ENCODE measurements around the gene LRRC61. TPM values are rescaled to one million over a fixed set of nuclear protein-coding genes. Genes with fewer than 3 reads are reported as not detected.

LRRC61 gene
- total and polyA plus RNA-seq, 2 of the 13 experiments (the other 11 are each of a cell fraction or from before 2014, with no cell fraction given), result 33.0 to 34.8 TPM

GRCh38 chr7:150322833-150323681 lies at the start of gene LRRC61, which contains the start of gene ACTR3C (continued):
- TF ChIP-seq, protein P1, sequence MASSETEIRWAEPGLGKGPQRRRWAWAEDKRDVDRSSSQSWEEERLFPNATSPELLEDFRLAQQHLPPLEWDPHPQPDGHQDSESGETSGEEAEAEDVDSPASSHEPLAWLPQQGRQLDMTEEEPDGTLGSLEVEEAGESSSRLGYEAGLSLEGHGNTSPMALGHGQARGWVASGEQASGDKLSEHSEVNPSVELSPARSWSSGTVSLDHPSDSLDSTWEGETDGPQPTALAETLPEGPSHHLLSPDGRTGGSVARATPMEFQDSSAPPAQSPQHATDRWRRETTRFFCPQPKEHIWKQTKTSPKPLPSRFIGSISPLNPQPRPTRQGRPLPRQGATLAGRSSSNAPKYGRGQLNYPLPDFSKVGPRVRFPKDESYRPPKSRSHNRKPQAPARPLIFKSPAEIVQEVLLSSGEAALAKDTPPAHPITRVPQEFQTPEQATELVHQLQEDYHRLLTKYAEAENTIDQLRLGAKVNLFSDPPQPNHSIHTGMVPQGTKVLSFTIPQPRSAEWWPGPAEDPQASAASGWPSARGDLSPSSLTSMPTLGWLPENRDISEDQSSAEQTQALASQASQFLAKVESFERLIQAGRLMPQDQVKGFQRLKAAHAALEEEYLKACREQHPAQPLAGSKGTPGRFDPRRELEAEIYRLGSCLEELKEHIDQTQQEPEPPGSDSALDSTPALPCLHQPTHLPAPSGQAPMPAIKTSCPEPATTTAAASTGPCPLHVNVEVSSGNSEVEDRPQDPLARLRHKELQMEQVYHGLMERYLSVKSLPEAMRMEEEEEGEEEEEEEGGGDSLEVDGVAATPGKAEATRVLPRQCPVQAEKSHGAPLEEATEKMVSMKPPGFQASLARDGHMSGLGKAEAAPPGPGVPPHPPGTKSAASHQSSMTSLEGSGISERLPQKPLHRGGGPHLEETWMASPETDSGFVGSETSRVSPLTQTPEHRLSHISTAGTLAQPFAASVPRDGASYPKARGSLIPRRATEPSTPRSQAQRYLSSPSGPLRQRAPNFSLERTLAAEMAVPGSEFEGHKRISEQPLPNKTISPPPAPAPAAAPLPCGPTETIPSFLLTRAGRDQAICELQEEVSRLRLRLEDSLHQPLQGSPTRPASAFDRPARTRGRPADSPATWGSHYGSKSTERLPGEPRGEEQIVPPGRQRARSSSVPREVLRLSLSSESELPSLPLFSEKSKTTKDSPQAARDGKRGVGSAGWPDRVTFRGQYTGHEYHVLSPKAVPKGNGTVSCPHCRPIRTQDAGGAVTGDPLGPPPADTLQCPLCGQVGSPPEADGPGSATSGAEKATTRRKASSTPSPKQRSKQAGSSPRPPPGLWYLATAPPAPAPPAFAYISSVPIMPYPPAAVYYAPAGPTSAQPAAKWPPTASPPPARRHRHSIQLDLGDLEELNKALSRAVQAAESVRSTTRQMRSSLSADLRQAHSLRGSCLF (CRISPR knock-in tag; IDR thresholded peaks at IDR 0.05; ENCODE audit: borderline replicate concordance), result no peak; the same call in 1 of the 2 replicates
- peak; percentile 56; the same call in 1 of the 2 replicates for TF ChIP-seq GATAD2A (CRISPR knock-in tag; IDR thresholded peaks at IDR 0.05)
- peak; percentile 73 to 84 for TF ChIP-seq NR2F1 (CRISPR knock-in tag; IDR thresholded peaks at IDR 0.05)
- no peak; the same call in 1 of the 2 replicates for TF ChIP-seq ZKSCAN8 (CRISPR knock-in tag; IDR thresholded peaks at IDR 0.05; ENCODE audit: borderline replicate concordance)
- TF ChIP-seq, protein P2, sequence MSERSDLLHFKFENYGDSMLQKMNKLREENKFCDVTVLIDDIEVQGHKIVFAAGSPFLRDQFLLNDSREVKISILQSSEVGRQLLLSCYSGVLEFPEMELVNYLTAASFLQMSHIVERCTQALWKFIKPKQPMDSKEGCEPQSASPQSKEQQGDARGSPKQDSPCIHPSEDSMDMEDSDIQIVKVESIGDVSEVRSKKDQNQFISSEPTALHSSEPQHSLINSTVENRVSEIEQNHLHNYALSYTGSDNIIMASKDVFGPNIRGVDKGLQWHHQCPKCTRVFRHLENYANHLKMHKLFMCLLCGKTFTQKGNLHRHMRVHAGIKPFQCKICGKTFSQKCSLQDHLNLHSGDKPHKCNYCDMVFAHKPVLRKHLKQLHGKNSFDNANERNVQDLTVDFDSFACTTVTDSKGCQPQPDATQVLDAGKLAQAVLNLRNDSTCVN (CRISPR knock-in tag; IDR thresholded peaks at IDR 0.05; ENCODE audit: borderline replicate concordance), result peak; percentile 85
- TF ChIP-seq JUND (CRISPR knock-in tag; IDR thresholded peaks at IDR 0.05), result no peak; the same call in 1 of the 2 replicates
- TF ChIP-seq ZNF451 (CRISPR knock-in tag; IDR thresholded peaks at IDR 0.05), result peak; percentile 89
- no peak for TF ChIP-seq ZNF7 (CRISPR knock-in tag; IDR thresholded peaks at IDR 0.05)
- TF ChIP-seq ZNF160 (CRISPR knock-in tag; IDR thresholded peaks at IDR 0.05), result peak; percentile 77
- TF ChIP-seq, protein P3, sequence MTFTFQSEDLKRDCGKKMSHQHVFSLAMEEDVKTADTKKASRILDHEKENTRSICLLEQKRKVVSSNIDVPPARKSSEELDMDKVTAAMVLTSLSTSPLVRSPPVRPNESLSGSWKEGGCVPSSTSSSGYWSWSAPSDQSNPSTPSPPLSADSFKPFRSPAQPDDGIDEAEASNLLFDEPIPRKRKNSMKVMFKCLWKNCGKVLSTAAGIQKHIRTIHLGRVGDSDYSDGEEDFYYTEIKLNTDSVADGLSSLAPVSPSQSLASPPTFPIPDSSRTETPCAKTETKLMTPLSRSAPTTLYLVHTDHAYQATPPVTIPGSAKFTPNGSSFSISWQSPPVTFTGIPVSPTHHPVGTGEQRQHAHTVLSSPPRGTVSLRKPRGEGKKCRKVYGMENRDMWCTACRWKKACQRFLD (CRISPR knock-in tag; IDR thresholded peaks at IDR 0.05; ENCODE audit: borderline replicate concordance), result peak; percentile 86; the same call in 1 of the 2 replicates
- TF ChIP-seq PHF21A (CRISPR knock-in tag; IDR thresholded peaks at IDR 0.05), result peak; percentile 47; the same call in 1 of the 2 replicates
- TF ChIP-seq IRX3 (CRISPR knock-in tag; IDR thresholded peaks at IDR 0.05; ENCODE audit: borderline replicate concordance, low read depth), result no peak; the same call in 1 of the 2 replicates
- 0 out of 2 replicates have a peak, but pooled peaks have one; percentile 32 for TF ChIP-seq ZFP36L1 (CRISPR knock-in tag; IDR thresholded peaks at IDR 0.05)
- no peak for TF ChIP-seq NFIB (CRISPR knock-in tag; IDR thresholded peaks at IDR 0.05; ENCODE audit: borderline replicate concordance)
- peak; percentile 61 for TF ChIP-seq SP2 (CRISPR knock-in tag; IDR thresholded peaks at IDR 0.05)
- TF ChIP-seq ZNF784 (CRISPR knock-in tag; IDR thresholded peaks at IDR 0.05; ENCODE audit: borderline replicate concordance), result peak; percentile 90; the same call in 1 of the 2 replicates
- TF ChIP-seq ZFAT (CRISPR knock-in tag; conservative IDR thresholded peaks at IDR 0.05), result peak; percentile 86; the same call in 1 of the 2 replicates
- no peak for TF ChIP-seq ZBTB46 (CRISPR knock-in tag; IDR thresholded peaks at IDR 0.05; ENCODE audit: borderline replicate concordance)

Measured in HepG2 (cell line).